PC-3 (cell line): ENCODE measurements around the gene RPL13. TPM values are rescaled to one million over a fixed set of nuclear protein-coding genes. Genes with fewer than 3 reads are reported as not detected.
A peak's percentile ranks its signal among the peaks of the same experiment; 100 is the strongest.

Source experiments
- ATAC-seq: fragments of 200-7000 bp; cut with Tn5 transposase; 2 replicates; pipeline ENCODE4 v1.9.1; 2020; ENCODE audit warnings: mild to moderate bottlenecking, moderate library complexity
- BruUV-seq: library from RNA; stranded (reverse); fragments of 400-500 nt; replicated peaks from 2 replicates; lab custom pipeline; 2021; lab: Mats Ljungman, UMichigan
- CTCF ChIA-PET: fragments of 300-600 bp; sonication (Branson Sonifier 250); formaldehyde crosslinking; loops from one replicate; lab custom pipeline; 2022; ENCODE audit warnings: antibody characterized with exemption; lab: Charles Lee
- POLR2A ChIA-PET: fragments of 300-600 bp; sonication (Branson Sonifier 250); formaldehyde crosslinking; loops from one replicate; lab custom pipeline; 2022; ENCODE audit warnings: antibody characterized with exemption; ENCODE audit not compliant: unreplicated experiment; lab: Charles Lee
- DNase-seq: peaks from one replicate; pipeline ENCODE4 v3.0.0-alpha.2; 2015
- H2AFZ ChIP-seq: fragments of 300-600 bp; sonication (generic); 2 replicates; pipeline ENCODE4 v1.6.0; 2016; ENCODE audit warnings: antibody characterized with exemption, low read length
- H3F3A ChIP-seq: fragments of 300-600 bp; sonication (generic); one replicate; pipeline ENCODE4 v1.6.0; 2017; ENCODE audit warnings: antibody characterized with exemption, low read length, control low read depth, mild to moderate bottlenecking; ENCODE audit not compliant: unreplicated experiment
- H3K27ac ChIP-seq: fragments of 300-600 bp; sonication (generic); 2 replicates; pipeline ENCODE4 v1.5.1; 2016; ENCODE audit warnings: mild to moderate bottlenecking, low read length
- H3K27me3 ChIP-seq: fragments of 300-600 bp; sonication (generic); 2 replicates; pipeline ENCODE4 v1.6.1; 2016; ENCODE audit warnings: low read length, mixed read lengths
- H3K36me3 ChIP-seq: fragments of 300-600 bp; sonication (generic); 2 replicates; pipeline ENCODE4 v1.6.1; 2016; ENCODE audit warnings: low read depth, mixed run types, low read length, mixed read lengths
- H3K4me1 ChIP-seq: fragments of 300-600 bp; sonication (generic); 2 replicates; pipeline ENCODE4 v1.5.1; 2016; ENCODE audit warnings: low read length; ENCODE audit not compliant: insufficient read depth
- H3K4me2 ChIP-seq: fragments of 300-600 bp; sonication (generic); 2 replicates; pipeline ENCODE4 v1.6.0; 2016; ENCODE audit warnings: low read length
- H3K4me3 ChIP-seq: fragments of 300-600 bp; sonication (generic); 2 replicates; pipeline ENCODE4 v1.5.1; 2016; ENCODE audit warnings: mild to moderate bottlenecking, low read length, mixed read lengths
- H3K79me2 ChIP-seq: fragments of 300-600 bp; sonication (generic); 2 replicates; pipeline ENCODE4 v1.6.1; 2017; ENCODE audit warnings: low read length, mixed read lengths
- H3K9ac ChIP-seq: fragments of 300-600 bp; sonication (generic); 2 replicates; pipeline ENCODE4 v1.6.0; 2016; ENCODE audit warnings: mild to moderate bottlenecking, low read length
- H3K9me2 ChIP-seq: fragments of 300-600 bp; sonication (generic); replicated peaks from 2 replicates; pipeline ENCODE4 v1.6.1; 2016; ENCODE audit warnings: mixed run types, low read length, mixed read lengths
- H3K9me3 ChIP-seq: fragments of 300-600 bp; sonication (generic); 2 replicates; pipeline ENCODE4 v1.6.1; 2016; ENCODE audit warnings: low read length, mixed read lengths
- H4K20me1 ChIP-seq: fragments of 300-600 bp; sonication (generic); 2 replicates; pipeline ENCODE4 v1.6.1; 2016; ENCODE audit warnings: low read length, mixed read lengths
- EZH2 ChIP-seq: fragments of 300-600 bp; sonication (generic); IDR thresholded peaks from one replicate; pipeline ENCODE4 v1.6.1; 2017; ENCODE audit warnings: antibody characterized with exemption, mild to moderate bottlenecking, low read length; ENCODE audit not compliant: unreplicated experiment
- EZH2phosphoT487 ChIP-seq: fragments of 300-600 bp; sonication (generic); IDR thresholded peaks from 2 replicates; pipeline ENCODE4 v1.6.1; 2018; ENCODE audit warnings: mild to moderate bottlenecking, antibody characterized with exemption, low read length, borderline replicate concordance
- intact Hi-C: fragments of 100-400 bp; cut with micrococcal nuclease; formaldehyde crosslinking; loops from 2 replicates; pipeline ENCODE4 v1.9.0; 2023
- total RNA-seq: library from RNA; depleted of rRNA; stranded (reverse); fragments of >200 nt; gene quantifications from 2 replicates; pipeline ENCODE4 v1.2.3, GENCODE V29; 2014
- TF ChIP-seq, protein P1 (sequence below): fragments of 300-600 bp; sonication (generic); conservative IDR thresholded peaks from 2 replicates; pipeline ENCODE4 v1.5.1; 2017; ENCODE audit warnings: antibody characterized with exemption, low read depth, mild to moderate bottlenecking, low read length

The RPL13 gene
- total RNA-seq, 1 experiment from 2014 or later: 3,236 TPM

- CTCF ChIA-PET: no interaction called here
- no peak for TF ChIP-seq EZH2
- TF ChIP-seq EZH2phosphoT487: no peak
- TF ChIP-seq, protein P1, sequence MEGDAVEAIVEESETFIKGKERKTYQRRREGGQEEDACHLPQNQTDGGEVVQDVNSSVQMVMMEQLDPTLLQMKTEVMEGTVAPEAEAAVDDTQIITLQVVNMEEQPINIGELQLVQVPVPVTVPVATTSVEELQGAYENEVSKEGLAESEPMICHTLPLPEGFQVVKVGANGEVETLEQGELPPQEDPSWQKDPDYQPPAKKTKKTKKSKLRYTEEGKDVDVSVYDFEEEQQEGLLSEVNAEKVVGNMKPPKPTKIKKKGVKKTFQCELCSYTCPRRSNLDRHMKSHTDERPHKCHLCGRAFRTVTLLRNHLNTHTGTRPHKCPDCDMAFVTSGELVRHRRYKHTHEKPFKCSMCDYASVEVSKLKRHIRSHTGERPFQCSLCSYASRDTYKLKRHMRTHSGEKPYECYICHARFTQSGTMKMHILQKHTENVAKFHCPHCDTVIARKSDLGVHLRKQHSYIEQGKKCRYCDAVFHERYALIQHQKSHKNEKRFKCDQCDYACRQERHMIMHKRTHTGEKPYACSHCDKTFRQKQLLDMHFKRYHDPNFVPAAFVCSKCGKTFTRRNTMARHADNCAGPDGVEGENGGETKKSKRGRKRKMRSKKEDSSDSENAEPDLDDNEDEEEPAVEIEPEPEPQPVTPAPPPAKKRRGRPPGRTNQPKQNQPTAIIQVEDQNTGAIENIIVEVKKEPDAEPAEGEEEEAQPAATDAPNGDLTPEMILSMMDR: no peak
- ATAC-seq: no peak
- Histone ChIP-seq H3K4me1 (peaks cover 45% of the 10 kb centered on the region), H3K9me2 (no peaks in the 10 kb centered on the region), H2AFZ (no peak overlapping the region), H3K4me2 (peak overlapping the region; percentile 99), H4K20me1 (peaks cover 41% of the 10 kb centered on the region), H3K27me3 (no peaks in the 10 kb centered on the region), H3K9ac (no peak overlapping the region), H3K4me3 (peak overlapping the region; percentile 99; the same call in 1 of the 2 replicates), H3K79me2 (peaks cover 41% of the 10 kb centered on the region), H3K9me3 (no peaks in the 10 kb centered on the region), H3K36me3 (peaks cover 38% of the 10 kb centered on the region), H3F3A (peaks cover 19% of the 10 kb centered on the region), H3K27ac (no peak overlapping the region)
- DNase-seq: no peak
- BruUV-seq: no TSS peak
- POLR2A ChIA-PET: no interaction called here
- intact Hi-C loops: no loop called here
These were observed 3.3 kb downstream of the RPL13 start for GRCh38 chr16:89563639-89564392.

- Histone ChIP-seq H3K4me1 (peaks cover 37% of the 10 kb centered on the region), H3K9me2 (no peaks in the 10 kb centered on the region), H3K9ac (no peak overlapping the region), H2AFZ (no peak overlapping the region), H3F3A (peaks cover 19% of the 10 kb centered on the region), H4K20me1 (peaks cover 41% of the 10 kb centered on the region), H3K4me2 (peak overlapping the region; percentile 99), H3K36me3 (peaks cover 38% of the 10 kb centered on the region), H3K9me3 (no peaks in the 10 kb centered on the region), H3K27me3 (no peaks in the 10 kb centered on the region), H3K79me2 (peaks cover 41% of the 10 kb centered on the region), H3K4me3 (peak overlapping the region; percentile 99; the same call in 1 of the 2 replicates), H3K27ac (no peak overlapping the region)
- DNase-seq (no peak), ATAC-seq (0 out of 2 replicates have a peak, but pooled peaks have one; percentile 0)
- ChIA-PET CTCF (no interaction called here), POLR2A (no interaction called here)
- intact Hi-C loops: no loop called here
- no peak for TF ChIP-seq EZH2
- TF ChIP-seq, protein P1: no peak
- TF ChIP-seq EZH2phosphoT487: no peak
- no TSS peak for BruUV-seq
These were observed 4.2 kb downstream of the RPL13 start for GRCh38 chr16:89564476-89565255.

DNA sequence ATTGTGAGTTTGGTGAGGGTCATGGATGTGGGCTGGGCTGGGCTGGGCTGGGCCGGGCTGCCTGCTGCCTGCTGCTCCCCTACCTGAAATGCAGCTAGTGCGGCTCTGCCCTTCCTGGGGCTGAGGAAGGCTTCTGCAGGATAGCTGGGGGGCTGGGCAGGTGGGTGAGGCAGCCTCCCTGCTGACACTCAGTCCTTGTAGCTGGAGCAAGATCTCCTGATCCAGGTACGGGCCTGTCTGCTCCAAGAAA is 4.7 kb downstream of the RPL13 start:
- Histone ChIP-seq H3K9ac (no peak overlapping the region), H2AFZ (no peak overlapping the region), H3K36me3 (peaks cover 38% of the 10 kb centered on the region), H3K4me2 (peak overlapping the region; percentile 70), H3K79me2 (peaks cover 37% of the 10 kb centered on the region), H3K9me3 (no peaks in the 10 kb centered on the region), H3K27me3 (no peaks in the 10 kb centered on the region), H4K20me1 (peaks cover 41% of the 10 kb centered on the region), H3F3A (peaks cover 19% of the 10 kb centered on the region), H3K9me2 (no peaks in the 10 kb centered on the region), H3K4me3 (peak overlapping the region; percentile 9; the same call in 1 of the 2 replicates), H3K27ac (peak overlapping the region; percentile 27), H3K4me1 (peaks cover 34% of the 10 kb centered on the region)
- ATAC-seq (peak; percentile 33), DNase-seq (peak; percentile 47)
- intact Hi-C loops: no loop called here
- ChIA-PET CTCF (no interaction called here), POLR2A (no interaction called here)
- no TSS peak for BruUV-seq
- no peak for TF ChIP-seq EZH2phosphoT487
- no peak for TF ChIP-seq EZH2
- TF ChIP-seq, protein P1: no peak
